ENCODE results near the gene TENM4.

TENM4 gene

GRCh38 chr11:79466411-79466810, 25.6 kb upstream of the TENM4 start:
- TF ChIP-seq CTCF (IDR thresholded peaks at IDR 0.05; ENCODE audit: borderline replicate concordance, insufficient read depth, low read depth, low read length), result no peak
- no peak overlapping the region for H3K4me3 ChIP-seq (ENCODE audit: low read depth, low read length)

- no peak overlapping the region for H3K4me3 ChIP-seq (ENCODE audit: low read depth, low read length)
- TF ChIP-seq CTCF (IDR thresholded peaks at IDR 0.05; ENCODE audit: borderline replicate concordance, insufficient read depth, low read depth, low read length), result no peak
Observed at GRCh38 chr11:79465160-79465559, 24.3 kb upstream of the TENM4 start.

GRCh38 chr11:79461666-79462645, 21.1 kb upstream of the TENM4 start:
- TF ChIP-seq CTCF (IDR thresholded peaks at IDR 0.05; ENCODE audit: borderline replicate concordance, insufficient read depth, low read depth, low read length), result no peak

GRCh38 chr11:79461144-79461543, 20.3 kb upstream of the TENM4 start:
- no peak overlapping the region for H3K4me3 ChIP-seq (ENCODE audit: low read depth, low read length)
- TF ChIP-seq CTCF (IDR thresholded peaks at IDR 0.05; ENCODE audit: borderline replicate concordance, insufficient read depth, low read depth, low read length), result peak; percentile 39; the same call in 1 of the 2 replicates

More at GRCh38 chr11:79461666-79462645, 21.1 kb upstream of the TENM4 start:
- H3K4me3 ChIP-seq (ENCODE audit: low read depth, low read length), result no peak overlapping the region

GRCh38 chr11:79458709-79459108, 17.9 kb upstream of the TENM4 start:
- no peak overlapping the region for H3K4me3 ChIP-seq (ENCODE audit: low read depth, low read length)
- TF ChIP-seq CTCF (IDR thresholded peaks at IDR 0.05; ENCODE audit: borderline replicate concordance, insufficient read depth, low read depth, low read length), result no peak

- H3K4me3 ChIP-seq (ENCODE audit: low read depth, low read length), result no peak overlapping the region
- no peak for TF ChIP-seq CTCF (IDR thresholded peaks at IDR 0.05; ENCODE audit: borderline replicate concordance, insufficient read depth, low read depth, low read length)
Observed at GRCh38 chr11:79456501-79456900, 15.7 kb upstream of the TENM4 start.

GRCh38 chr11:79453617-79454016, 12.8 kb upstream of the TENM4 start:
- H3K4me3 ChIP-seq (ENCODE audit: low read depth, low read length), result no peak overlapping the region
- no peak for TF ChIP-seq CTCF (IDR thresholded peaks at IDR 0.05; ENCODE audit: borderline replicate concordance, insufficient read depth, low read depth, low read length)

Data from GM12875 (cell line).